Measurements from ENCODE around the gene SYNPR.

DNA sequence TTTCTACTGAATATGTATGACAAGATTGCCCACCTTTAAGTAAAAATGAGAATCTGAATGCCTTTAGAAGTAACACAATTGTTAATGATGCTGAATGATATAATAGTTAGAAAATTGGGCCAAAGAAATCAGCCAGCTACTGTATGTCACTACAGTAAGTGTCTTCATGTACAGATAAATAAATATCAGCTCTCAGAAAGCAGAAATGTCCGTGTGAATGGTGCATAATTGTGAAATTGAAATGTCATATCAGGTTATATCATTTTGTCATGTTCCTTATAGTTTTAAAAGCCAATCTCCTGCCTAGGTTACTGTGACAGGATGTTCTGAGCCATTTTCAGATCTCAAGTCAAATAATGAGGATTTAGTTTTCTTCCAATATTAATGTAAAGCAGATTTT lies 283.8 kb downstream of the SYNPR start:
- TF ChIP-seq, protein P1, sequence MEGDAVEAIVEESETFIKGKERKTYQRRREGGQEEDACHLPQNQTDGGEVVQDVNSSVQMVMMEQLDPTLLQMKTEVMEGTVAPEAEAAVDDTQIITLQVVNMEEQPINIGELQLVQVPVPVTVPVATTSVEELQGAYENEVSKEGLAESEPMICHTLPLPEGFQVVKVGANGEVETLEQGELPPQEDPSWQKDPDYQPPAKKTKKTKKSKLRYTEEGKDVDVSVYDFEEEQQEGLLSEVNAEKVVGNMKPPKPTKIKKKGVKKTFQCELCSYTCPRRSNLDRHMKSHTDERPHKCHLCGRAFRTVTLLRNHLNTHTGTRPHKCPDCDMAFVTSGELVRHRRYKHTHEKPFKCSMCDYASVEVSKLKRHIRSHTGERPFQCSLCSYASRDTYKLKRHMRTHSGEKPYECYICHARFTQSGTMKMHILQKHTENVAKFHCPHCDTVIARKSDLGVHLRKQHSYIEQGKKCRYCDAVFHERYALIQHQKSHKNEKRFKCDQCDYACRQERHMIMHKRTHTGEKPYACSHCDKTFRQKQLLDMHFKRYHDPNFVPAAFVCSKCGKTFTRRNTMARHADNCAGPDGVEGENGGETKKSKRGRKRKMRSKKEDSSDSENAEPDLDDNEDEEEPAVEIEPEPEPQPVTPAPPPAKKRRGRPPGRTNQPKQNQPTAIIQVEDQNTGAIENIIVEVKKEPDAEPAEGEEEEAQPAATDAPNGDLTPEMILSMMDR (IDR thresholded peaks at IDR 0.05): no peak
- no peak for TF ChIP-seq POLR2A (IDR thresholded peaks at IDR 0.05)
- no peak for TF ChIP-seq POLR2AphosphoS5 (IDR thresholded peaks at IDR 0.05)
- TF ChIP-seq EP300 (IDR thresholded peaks at IDR 0.05; ENCODE audit: low read depth): no peak
